22Rv1 (cell line): ENCODE data around the gene MAGEA4.

Experiments used
- H3K27ac ChIP-seq: fragments of 450-650 bp; 2 replicates; pipeline ENCODE4 v1.5.1; 2017
- CTCF ChIP-seq: fragments of 450-650 bp; IDR thresholded peaks from 2 replicates; pipeline ENCODE4 v1.5.1; 2017; ENCODE audit warnings: mild to moderate bottlenecking
- ZFX ChIP-seq: fragments of 450-650 bp; IDR thresholded peaks from 2 replicates; pipeline ENCODE4 v1.6.1; 2017; ENCODE audit warnings: antibody characterized with exemption, borderline replicate concordance

MAGEA4 gene

GRCh38 chrX:151966236-151966635 is 53.5 kb downstream of the MAGEA4 start:
- TF ChIP-seq ZFX: no peak
- TF ChIP-seq CTCF: no peak
- H3K27ac ChIP-seq: no peak overlapping the region

GRCh38 chrX:151970027-151970426 is 57.3 kb downstream of the MAGEA4 start:
- no peak for TF ChIP-seq CTCF
- no peak for TF ChIP-seq ZFX
- no peak overlapping the region for H3K27ac ChIP-seq

- H3K27ac ChIP-seq: no peak overlapping the region
- TF ChIP-seq CTCF (no peak), ZFX (no peak)
Measured at GRCh38 chrX:151970661-151971060, 58.0 kb downstream of the MAGEA4 start.

- no peak for TF ChIP-seq CTCF
- TF ChIP-seq ZFX: no peak
- peak overlapping the region; percentile 47 for H3K27ac ChIP-seq
Measured at GRCh38 chrX:151973060-151973661, 60.5 kb downstream of the MAGEA4 start.

GRCh38 chrX:151973851-151974335 is 61.2 kb downstream of the MAGEA4 start:
- H3K27ac ChIP-seq: peak overlapping the region; percentile 47
- no peak for TF ChIP-seq ZFX
- TF ChIP-seq CTCF: no peak
